ENCODE measurements around the gene LRRTM4. TPM values are rescaled to one million over a fixed set of nuclear protein-coding genes. Genes with fewer than 3 reads are reported as not detected.

The LRRTM4 gene
- total RNA-seq, 2 experiments from 2014 or later: not detected

GRCh38 chr2:77105008-77105407, 417.2 kb downstream of the LRRTM4 start:
- intact Hi-C loops (cut with micrococcal nuclease; ENCODE audit: unreplicated experiment): no loop called here
- Histone ChIP-seq H3K79me2 (ENCODE audit: insufficient read depth, low read depth, low read length) (no peaks in the 10 kb centered on the region), H3K4me2 (ENCODE audit: low read length) (no peak overlapping the region), H3K27ac (ENCODE audit: low read depth, low read length, poor library complexity, severe bottlenecking) (no peak overlapping the region), H4K20me1 (ENCODE audit: insufficient read depth, low read length) (no peaks in the 10 kb centered on the region), H3K4me3 (ENCODE audit: low read depth, low read length, poor library complexity, severe bottlenecking) (no peak overlapping the region), H3K9me3 (ENCODE audit: low read length) (no peaks in the 10 kb centered on the region), H3K9me2 (ENCODE audit: insufficient read depth, low read length) (no peaks in the 10 kb centered on the region), H3K4me1 (ENCODE audit: insufficient read depth, low read length, poor library complexity, severe bottlenecking) (no peaks in the 10 kb centered on the region), H3K36me3 (ENCODE audit: insufficient read depth, low read length) (no peaks in the 10 kb centered on the region), H2AFZ (ENCODE audit: low read length) (no peak overlapping the region)
- no TSS peak for BruUV-seq (replicated peaks)
- ChIA-PET CTCF (ENCODE audit: unreplicated experiment) (no interaction called here), POLR2A (no interaction called here)
- TF ChIP-seq CTCF (conservative IDR thresholded peaks at IDR 0.05; ENCODE audit: low read length) (no peak), EZH2phosphoT487 (IDR thresholded peaks at IDR 0.05; ENCODE audit: borderline replicate concordance, low read depth, low read length) (no peak)
- DNase-seq (ENCODE audit: low spot score): no peak

- H3K4me1 ChIP-seq (ENCODE audit: insufficient read depth, low read length, poor library complexity, severe bottlenecking): no peaks in the 10 kb centered on the region
- H3K79me2 ChIP-seq (ENCODE audit: insufficient read depth, low read depth, low read length): no peaks in the 10 kb centered on the region
- TF ChIP-seq CTCF (conservative IDR thresholded peaks at IDR 0.05; ENCODE audit: low read length) (no peak), EZH2phosphoT487 (IDR thresholded peaks at IDR 0.05; ENCODE audit: borderline replicate concordance, low read depth, low read length) (no peak)
- no peaks in the 10 kb centered on the region for H4K20me1 ChIP-seq (ENCODE audit: insufficient read depth, low read length)
- H3K36me3 ChIP-seq (ENCODE audit: insufficient read depth, low read length): no peaks in the 10 kb centered on the region
- no TSS peak for BruUV-seq (replicated peaks)
- H3K9me3 ChIP-seq (ENCODE audit: low read length): no peaks in the 10 kb centered on the region
- no peaks in the 10 kb centered on the region for H3K9me2 ChIP-seq (ENCODE audit: insufficient read depth, low read length)
- intact Hi-C loops (cut with micrococcal nuclease; ENCODE audit: unreplicated experiment): no loop called here
- no peak overlapping the region for H3K27ac ChIP-seq (ENCODE audit: low read depth, low read length, poor library complexity, severe bottlenecking)
- no peak overlapping the region for H3K4me3 ChIP-seq (ENCODE audit: low read depth, low read length, poor library complexity, severe bottlenecking)
- no peak for DNase-seq (ENCODE audit: low spot score)
- ChIA-PET CTCF (ENCODE audit: unreplicated experiment) (no interaction called here), POLR2A (no interaction called here)
- no peak overlapping the region for H3K4me2 ChIP-seq (ENCODE audit: low read length)
- H2AFZ ChIP-seq (ENCODE audit: low read length): no peak overlapping the region
These were observed 417.6 kb downstream of the LRRTM4 start for GRCh38 chr2:77104554-77104953.

GRCh38 chr2:77102927-77103326, 419.2 kb downstream of the LRRTM4 start:
- H3K36me3 ChIP-seq (ENCODE audit: insufficient read depth, low read length): no peaks in the 10 kb centered on the region
- no peaks in the 10 kb centered on the region for H4K20me1 ChIP-seq (ENCODE audit: insufficient read depth, low read length)
- no peaks in the 10 kb centered on the region for H3K79me2 ChIP-seq (ENCODE audit: insufficient read depth, low read depth, low read length)
- no peak overlapping the region for H3K4me2 ChIP-seq (ENCODE audit: low read length)
- H3K4me1 ChIP-seq (ENCODE audit: insufficient read depth, low read length, poor library complexity, severe bottlenecking): no peaks in the 10 kb centered on the region
- POLR2A ChIA-PET: no interaction called here
- H3K9me2 ChIP-seq (ENCODE audit: insufficient read depth, low read length): no peaks in the 10 kb centered on the region
- DNase-seq (ENCODE audit: low spot score): no peak
- BruUV-seq (replicated peaks): no TSS peak
- H2AFZ ChIP-seq (ENCODE audit: low read length): no peak overlapping the region
- intact Hi-C loops (cut with micrococcal nuclease; ENCODE audit: unreplicated experiment): no loop called here
- TF ChIP-seq CTCF (conservative IDR thresholded peaks at IDR 0.05; ENCODE audit: low read length) (no peak), EZH2phosphoT487 (IDR thresholded peaks at IDR 0.05; ENCODE audit: borderline replicate concordance, low read depth, low read length) (no peak)
- H3K9me3 ChIP-seq (ENCODE audit: low read length): no peaks in the 10 kb centered on the region
- no peak overlapping the region for H3K27ac ChIP-seq (ENCODE audit: low read depth, low read length, poor library complexity, severe bottlenecking)
- CTCF ChIA-PET (ENCODE audit: unreplicated experiment): no interaction called here
- H3K4me3 ChIP-seq (ENCODE audit: low read depth, low read length, poor library complexity, severe bottlenecking): no peak overlapping the region
